ENCODE data around the gene TSC22D3. TPM values are rescaled to one million over a fixed set of nuclear protein-coding genes. Genes with fewer than 3 reads are reported as not detected.

Gene TSC22D3
- total RNA-seq, 1 donor from 2014 or later, result 350 TPM

GRCh38 chrX:107725761-107726555, 49.6 kb downstream of the TSC22D3 start:
- no peak overlapping the region for H3K4me3 ChIP-seq
- no peak for DNase-seq
- peak; percentile 62 to 78 for ATAC-seq
- peak overlapping the region; percentile 18 for H3K27ac ChIP-seq
- TF ChIP-seq, protein P1, sequence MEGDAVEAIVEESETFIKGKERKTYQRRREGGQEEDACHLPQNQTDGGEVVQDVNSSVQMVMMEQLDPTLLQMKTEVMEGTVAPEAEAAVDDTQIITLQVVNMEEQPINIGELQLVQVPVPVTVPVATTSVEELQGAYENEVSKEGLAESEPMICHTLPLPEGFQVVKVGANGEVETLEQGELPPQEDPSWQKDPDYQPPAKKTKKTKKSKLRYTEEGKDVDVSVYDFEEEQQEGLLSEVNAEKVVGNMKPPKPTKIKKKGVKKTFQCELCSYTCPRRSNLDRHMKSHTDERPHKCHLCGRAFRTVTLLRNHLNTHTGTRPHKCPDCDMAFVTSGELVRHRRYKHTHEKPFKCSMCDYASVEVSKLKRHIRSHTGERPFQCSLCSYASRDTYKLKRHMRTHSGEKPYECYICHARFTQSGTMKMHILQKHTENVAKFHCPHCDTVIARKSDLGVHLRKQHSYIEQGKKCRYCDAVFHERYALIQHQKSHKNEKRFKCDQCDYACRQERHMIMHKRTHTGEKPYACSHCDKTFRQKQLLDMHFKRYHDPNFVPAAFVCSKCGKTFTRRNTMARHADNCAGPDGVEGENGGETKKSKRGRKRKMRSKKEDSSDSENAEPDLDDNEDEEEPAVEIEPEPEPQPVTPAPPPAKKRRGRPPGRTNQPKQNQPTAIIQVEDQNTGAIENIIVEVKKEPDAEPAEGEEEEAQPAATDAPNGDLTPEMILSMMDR (IDR thresholded peaks at IDR 0.05), result no peak
- H3K36me3 ChIP-seq, result no peaks in the 10 kb centered on the region
- no peaks in the 10 kb centered on the region for H3K27me3 ChIP-seq (ENCODE audit: low read depth)
- intact Hi-C loops (cut with DNase I), result no loop called here
- H3K4me1 ChIP-seq, result peaks cover 54% of the 10 kb centered on the region
- no peaks in the 10 kb centered on the region for H3K9me3 ChIP-seq

GRCh38 chrX:107724653-107725052, 50.9 kb downstream of the TSC22D3 start:
- ATAC-seq (no peak), DNase-seq (no peak)
- TF ChIP-seq, protein P1 (IDR thresholded peaks at IDR 0.05), result no peak
- Histone ChIP-seq H3K27ac (no peak overlapping the region), H3K27me3 (ENCODE audit: low read depth) (no peaks in the 10 kb centered on the region), H3K9me3 (no peaks in the 10 kb centered on the region), H3K36me3 (no peaks in the 10 kb centered on the region), H3K4me3 (no peak overlapping the region), H3K4me1 (peaks cover 43% of the 10 kb centered on the region)
- intact Hi-C loops (cut with DNase I), result no loop called here

- Histone ChIP-seq H3K27me3 (ENCODE audit: low read depth) (no peaks in the 10 kb centered on the region), H3K4me1 (peaks cover 37% of the 10 kb centered on the region), H3K4me3 (no peak overlapping the region), H3K27ac (no peak overlapping the region), H3K36me3 (no peaks in the 10 kb centered on the region), H3K9me3 (no peaks in the 10 kb centered on the region)
- TF ChIP-seq, protein P1 (IDR thresholded peaks at IDR 0.05), result no peak
- DNase-seq (no peak), ATAC-seq (no peak)
- intact Hi-C loops (cut with DNase I), result no loop called here
Observed at GRCh38 chrX:107723511-107723910, 52.1 kb downstream of the TSC22D3 start.

- TF ChIP-seq, protein P1 (IDR thresholded peaks at IDR 0.05), result no peak
- DNase-seq, result no peak
- intact Hi-C loops (cut with DNase I), result no loop called here
- H3K36me3 ChIP-seq, result no peaks in the 10 kb centered on the region
- ATAC-seq, result no peak
- no peaks in the 10 kb centered on the region for H3K9me3 ChIP-seq
- peaks cover 43% of the 10 kb centered on the region for H3K4me1 ChIP-seq
- no peak overlapping the region for H3K27ac ChIP-seq
- no peak overlapping the region for H3K4me3 ChIP-seq
- no peaks in the 10 kb centered on the region for H3K27me3 ChIP-seq (ENCODE audit: low read depth)
Observed at GRCh38 chrX:107721966-107722707, 53.5 kb downstream of the TSC22D3 start.

DNA sequence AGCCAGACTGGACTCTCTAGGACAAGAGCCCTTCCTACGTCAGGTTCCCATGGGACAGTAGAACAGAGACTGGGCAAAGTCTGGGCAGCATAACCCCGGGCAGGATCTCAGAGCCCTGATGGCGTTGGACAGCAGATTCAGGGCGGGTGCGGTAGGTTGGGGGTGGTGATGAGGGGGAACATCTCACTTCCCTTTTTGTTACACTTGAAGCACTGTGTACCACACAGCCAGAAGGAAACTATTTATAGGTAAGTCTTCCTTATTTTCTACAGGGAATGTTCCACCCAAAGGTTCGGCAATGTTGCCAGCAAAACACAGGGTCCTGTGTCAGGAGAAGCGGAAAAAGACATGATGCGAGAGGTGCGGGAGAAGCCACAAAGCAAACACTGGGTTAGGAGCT, 54.3 kb downstream of the TSC22D3 start:
- no peaks in the 10 kb centered on the region for H3K36me3 ChIP-seq
- H3K4me3 ChIP-seq, result no peak overlapping the region
- ATAC-seq (no peak), DNase-seq (peak; percentile 50)
- intact Hi-C loops (cut with DNase I), result no loop called here
- H3K27me3 ChIP-seq (ENCODE audit: low read depth), result no peaks in the 10 kb centered on the region
- H3K9me3 ChIP-seq, result no peaks in the 10 kb centered on the region
- peaks cover 35% of the 10 kb centered on the region for H3K4me1 ChIP-seq
- TF ChIP-seq, protein P1 (IDR thresholded peaks at IDR 0.05), result no peak
- no peak overlapping the region for H3K27ac ChIP-seq

Measured in lower lobe of right lung (tissue), 2 donors.